ENCODE data around the gene LRMDA.

DNA sequence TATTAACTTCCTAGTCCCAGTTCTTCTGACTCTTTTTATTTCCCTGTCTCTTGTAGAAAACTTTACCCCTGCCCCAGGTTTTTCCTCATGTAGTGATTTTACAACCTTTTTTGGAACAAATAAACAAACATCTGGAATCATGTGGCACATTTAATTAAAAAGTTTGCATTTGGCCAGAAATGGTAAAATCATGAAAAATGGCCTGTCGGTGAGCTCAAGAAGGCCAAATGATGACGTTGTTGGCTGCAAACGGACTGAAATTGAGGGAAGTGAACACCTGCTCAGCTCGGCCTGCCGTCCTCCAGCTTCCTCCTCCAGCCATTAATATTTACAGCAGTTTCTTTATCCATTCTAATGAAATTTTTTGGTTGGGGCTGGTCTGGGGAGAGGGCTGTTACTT, 902.8 kb downstream of the LRMDA start:
- no peak for TF ChIP-seq CTCF (IDR thresholded peaks at IDR 0.05)
- TF ChIP-seq EP300 (IDR thresholded peaks at IDR 0.05) = no peak

Measured in tibial nerve (tissue), 4 donors.